Activated CD4-positive, CD25-positive, alpha-beta regulatory T cell (primary cell): ENCODE measurements around the gene MADCAM1.

Experiments
- DNase-seq, 4 experiments: peaks; one replicate each; lab custom pipeline; 2025; lab: John Stamatoyannopoulos, UW

The MADCAM1 gene

GRCh38 chr19:508204-509150, 12.2 kb downstream of the MADCAM1 start:
- DNase-seq, result no peak

- DNase-seq, result peak; percentile 85 to 91 (median 88)
These were observed 14.4 kb downstream of the MADCAM1 start for GRCh38 chr19:510606-511100.

- peak; percentile 29 to 71 (median 50) for DNase-seq
These were observed 15.0 kb downstream of the MADCAM1 start for GRCh38 chr19:511101-511851.

- DNase-seq, result no peak
These were observed 16.5 kb downstream of the MADCAM1 start for GRCh38 chr19:512547-513365.

- DNase-seq, result no peak
These were observed 17.3 kb downstream of the MADCAM1 start for GRCh38 chr19:513368-514165.

- DNase-seq, result no peak
These were observed 17.9 kb downstream of the MADCAM1 start for GRCh38 chr19:514166-514663.

- no peak for DNase-seq
These were observed 21.7 kb downstream of the MADCAM1 start for GRCh38 chr19:517721-518597.

GRCh38 chr19:518598-519231, 22.4 kb downstream of the MADCAM1 start:
- peak in 3 of 4 experiments; percentile 21 to 49 (median 48) for DNase-seq

GRCh38 chr19:519449-519865, 23.2 kb downstream of the MADCAM1 start:
- DNase-seq, result no peak

GRCh38 chr19:522726-523125, 26.4 kb downstream of the MADCAM1 start:
- DNase-seq, result no peak

- DNase-seq, result no peak
These were observed 27.9 kb downstream of the MADCAM1 start for GRCh38 chr19:524062-524674.

GRCh38 chr19:525029-525428, 28.7 kb downstream of the MADCAM1 start:
- DNase-seq, result no peak

- no peak for DNase-seq
These were observed 29.7 kb downstream of the MADCAM1 start for GRCh38 chr19:525857-526419.

GRCh38 chr19:530134-531008, 34.1 kb downstream of the MADCAM1 start:
- no peak for DNase-seq

- DNase-seq, result peak; percentile 69 to 90 (median 76)
These were observed 34.9 kb downstream of the MADCAM1 start for GRCh38 chr19:531009-531752.

- DNase-seq, result no peak
These were observed 35.7 kb downstream of the MADCAM1 start, which contains the start of gene CDC34 for GRCh38 chr19:531753-532560. CDC34 (plus strand) TSS chr19:531760; CDS start chr19:531932, 172 bp downstream.
